Ureter (tissue), 1 donor: Measurements from ENCODE around the gene SLC6A17. TPM values are rescaled to one million over a fixed set of nuclear protein-coding genes. Genes with fewer than 3 reads are reported as not detected.

Experiments used
- DNase-seq: peaks from one replicate; pipeline ENCODE4 v3.0.0-alpha.2; 2020; ENCODE audit warnings: low spot score
- total RNA-seq: library from RNA; stranded (reverse); gene quantifications from one replicate; pipeline ENCODE4 v1.2.4, GENCODE V29; 2023
- donor health status: DM: yes; HTN: yes; CAD: no.

Gene SLC6A17
- total RNA-seq, 1 donor from 2014 or later, result not detected

- no peak for DNase-seq
Observed at GRCh38 chr1:110220324-110220723, 70.0 kb downstream of the SLC6A17 start.

DNA sequence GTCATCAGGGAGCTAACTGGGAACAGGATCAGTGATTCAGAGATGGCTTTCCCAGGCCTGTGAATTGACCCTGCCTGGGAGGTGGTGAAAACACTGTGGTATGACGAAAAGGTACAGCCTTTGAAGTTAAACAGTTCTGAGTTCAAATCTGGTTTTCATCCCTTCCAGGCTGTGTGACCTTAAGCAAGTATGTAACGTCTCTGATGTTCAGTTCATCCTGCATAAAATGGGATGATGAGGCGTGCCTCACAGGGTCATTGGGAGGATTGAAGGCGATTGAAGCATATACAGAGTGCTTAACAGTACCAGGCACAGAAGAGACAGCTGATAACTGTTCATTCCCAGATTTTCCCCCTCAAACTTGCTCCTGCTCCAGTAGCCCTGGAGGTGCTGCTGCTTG is 70.8 kb downstream of the SLC6A17 start:
- no peak for DNase-seq

DNA sequence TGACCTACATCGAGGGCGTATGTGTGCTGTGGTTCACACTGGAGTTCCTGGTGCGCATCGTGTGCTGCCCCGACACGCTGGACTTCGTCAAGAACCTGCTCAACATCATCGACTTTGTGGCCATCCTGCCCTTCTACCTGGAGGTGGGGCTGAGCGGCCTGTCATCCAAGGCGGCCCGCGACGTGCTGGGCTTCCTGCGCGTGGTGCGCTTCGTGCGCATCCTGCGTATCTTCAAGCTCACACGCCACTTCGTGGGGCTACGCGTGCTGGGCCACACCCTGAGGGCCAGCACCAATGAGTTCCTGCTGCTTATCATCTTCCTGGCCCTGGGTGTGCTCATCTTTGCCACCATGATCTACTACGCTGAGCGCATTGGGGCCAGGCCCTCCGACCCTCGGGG is 72.8 kb downstream of the SLC6A17 start:
- DNase-seq, result no peak

GRCh38 chr1:110223581-110223980 is 73.3 kb downstream of the SLC6A17 start:
- no peak for DNase-seq

- no peak for DNase-seq
Observed at GRCh38 chr1:110224240-110224995, 74.1 kb downstream of the SLC6A17 start.

DNA sequence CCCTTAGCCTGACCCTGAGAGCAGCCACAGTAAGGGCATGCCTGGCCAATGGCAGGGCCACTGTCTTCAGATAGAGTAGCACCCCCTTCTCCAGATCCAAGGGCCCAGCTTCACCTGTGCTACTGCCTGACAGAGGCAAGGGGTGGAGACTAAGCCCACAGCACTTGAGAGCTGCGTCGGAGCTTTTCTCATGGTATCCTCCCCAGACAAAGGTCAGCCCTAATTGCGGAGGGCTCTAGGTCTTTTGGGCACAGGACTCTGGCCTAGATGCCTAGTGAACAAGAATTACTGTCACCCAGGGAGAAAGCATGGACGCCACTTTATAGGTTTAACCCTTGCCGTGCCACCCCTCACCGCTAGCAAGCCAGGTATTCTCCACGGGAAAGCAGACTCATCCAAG is 74.9 kb downstream of the SLC6A17 start:
- no peak for DNase-seq

- DNase-seq, result no peak
Observed at GRCh38 chr1:110225756-110226404, 75.6 kb downstream of the SLC6A17 start.

GRCh38 chr1:110227774-110228173 is 77.5 kb downstream of the SLC6A17 start:
- DNase-seq, result no peak

GRCh38 chr1:110228381-110228780 is 78.1 kb downstream of the SLC6A17 start:
- DNase-seq, result no peak

GRCh38 chr1:110228869-110229268 is 78.6 kb downstream of the SLC6A17 start:
- DNase-seq, result no peak

DNA sequence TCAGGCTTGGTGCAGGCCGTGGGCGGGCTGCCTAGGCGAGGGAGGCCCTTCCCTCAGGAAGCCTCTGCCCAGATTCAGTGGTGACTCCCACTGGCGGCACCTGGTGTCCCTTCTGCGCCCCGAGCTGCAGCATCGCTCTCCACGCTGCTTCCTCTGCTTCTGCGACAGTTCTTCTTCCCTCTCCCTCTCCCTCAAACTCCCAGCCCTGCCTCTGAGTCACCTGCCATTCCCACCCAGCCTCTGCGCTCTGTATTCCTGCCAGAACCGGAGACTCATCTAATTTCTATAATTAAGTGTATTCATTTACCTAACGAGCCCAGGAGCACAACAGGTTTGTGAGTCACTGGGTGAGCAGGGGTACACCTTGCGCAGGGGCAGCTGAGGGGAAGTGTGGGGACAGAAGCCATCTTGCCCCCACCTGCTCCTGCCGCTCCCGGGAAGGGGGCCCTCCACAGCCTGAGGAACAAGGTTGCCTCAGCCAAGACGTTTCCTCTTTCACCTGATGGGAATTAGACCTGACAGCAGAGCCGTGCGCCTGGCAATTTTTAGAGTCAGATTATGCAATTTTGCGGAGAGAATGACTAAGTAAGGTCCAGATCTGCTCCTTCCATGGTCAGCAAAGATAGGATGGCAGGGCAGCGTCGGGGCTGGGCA is 79.2 kb downstream of the SLC6A17 start:
- no peak for DNase-seq

DNA sequence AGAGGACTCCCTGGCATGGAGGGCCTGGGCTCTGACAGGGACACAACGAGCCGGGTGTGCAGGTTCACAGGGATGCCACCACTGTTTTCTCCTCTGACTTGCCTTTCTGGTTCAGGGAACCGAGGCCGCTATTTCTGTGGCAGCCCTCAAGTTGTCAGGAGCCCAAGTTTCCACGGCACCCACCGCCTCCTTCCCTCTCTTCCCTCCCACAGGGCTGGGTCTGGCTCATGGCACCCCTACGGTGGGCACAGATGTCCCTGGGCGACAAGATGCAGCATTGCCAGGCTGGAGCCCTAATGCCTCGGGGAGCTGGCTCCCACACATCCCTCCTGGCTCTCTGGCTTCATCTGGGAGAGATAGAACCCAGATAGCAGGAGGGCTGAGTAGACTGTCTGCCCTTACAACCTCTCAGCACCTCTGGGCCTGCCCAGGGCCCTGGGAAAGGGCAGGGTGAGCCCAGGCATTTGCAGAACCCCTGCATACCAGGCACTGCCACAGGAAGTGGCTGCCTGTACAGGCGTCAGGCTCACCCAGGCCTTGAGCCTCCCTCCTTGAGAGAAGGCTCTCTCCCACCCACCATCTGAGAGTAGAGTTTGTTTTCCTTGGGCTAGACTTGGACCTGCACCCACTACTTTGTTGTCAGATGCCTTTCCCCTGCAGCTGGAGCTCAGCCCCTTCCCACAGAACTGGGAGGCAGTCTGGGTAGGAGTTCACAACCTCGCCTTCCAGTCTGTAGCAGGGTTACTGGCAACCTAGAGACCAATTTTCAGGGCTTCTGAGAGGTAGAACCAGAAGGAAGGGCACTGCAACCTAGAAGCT is 80.3 kb downstream of the SLC6A17 start:
- DNase-seq, result no peak

- DNase-seq, result no peak
Observed at GRCh38 chr1:110233861-110234260, 83.6 kb downstream of the SLC6A17 start.

DNA sequence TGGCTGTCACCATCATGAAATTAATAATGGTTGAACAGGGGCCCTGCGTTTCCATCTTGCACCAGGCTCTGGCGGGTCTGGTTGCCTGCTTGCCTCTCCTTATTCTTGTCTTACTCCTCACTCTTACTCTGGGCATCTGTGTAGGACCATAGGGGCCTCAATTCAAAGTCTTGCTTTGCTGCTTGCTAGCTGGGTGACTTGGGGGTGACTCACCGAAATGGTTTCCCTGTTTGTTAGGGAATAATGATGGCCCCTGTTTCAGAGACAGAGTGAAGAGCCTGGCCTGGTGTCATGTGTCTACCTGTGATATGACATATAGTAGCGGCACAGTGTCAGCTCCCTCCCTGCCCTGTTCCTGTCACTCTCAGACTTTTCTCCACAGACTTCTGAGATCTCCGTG is 84.4 kb downstream of the SLC6A17 start:
- DNase-seq, result no peak

- no peak for DNase-seq
Observed at GRCh38 chr1:110235181-110235833, 85.0 kb downstream of the SLC6A17 start.

DNA sequence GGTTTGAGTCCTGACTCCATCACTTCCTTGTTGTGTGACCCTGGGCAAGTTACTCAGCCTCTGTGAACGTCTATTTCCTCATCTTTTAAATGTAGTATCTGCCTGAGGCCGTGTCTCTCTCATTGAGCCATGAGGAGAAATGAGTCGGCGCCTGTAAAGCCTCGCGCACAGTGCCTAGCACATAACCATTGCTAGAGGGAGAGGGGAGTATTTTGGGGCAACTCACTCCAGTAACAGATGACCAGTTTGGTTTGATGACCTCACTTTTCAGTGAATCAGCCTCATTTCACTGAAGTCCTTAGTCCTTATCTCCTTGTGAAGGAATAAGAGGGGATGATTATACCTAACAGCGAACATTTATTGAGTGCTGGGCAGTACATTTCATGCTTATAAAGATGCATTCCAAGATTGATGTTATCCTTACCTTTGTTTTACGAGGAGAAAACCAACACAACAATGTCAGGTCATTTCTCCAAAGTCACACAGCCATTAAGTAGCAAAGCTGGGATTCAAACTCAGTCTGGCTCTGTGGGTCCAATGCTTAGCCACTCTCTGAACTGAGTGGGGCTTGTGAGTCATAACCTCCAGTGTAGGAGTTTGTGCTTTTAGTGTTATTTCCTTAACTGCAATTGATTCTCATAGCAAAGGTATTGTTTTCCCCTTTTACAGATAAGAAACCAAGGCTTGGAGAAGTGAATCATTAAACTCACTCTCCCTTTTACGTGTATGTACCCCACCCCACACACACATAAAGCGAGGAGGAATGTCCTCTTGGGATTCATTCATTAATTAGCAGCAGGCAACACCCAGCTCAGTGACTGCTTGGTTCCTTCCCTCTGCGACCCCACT is 85.8 kb downstream of the SLC6A17 start:
- DNase-seq, result no peak

- no peak for DNase-seq
Observed at GRCh38 chr1:110237386-110238152, 87.3 kb downstream of the SLC6A17 start.

DNA sequence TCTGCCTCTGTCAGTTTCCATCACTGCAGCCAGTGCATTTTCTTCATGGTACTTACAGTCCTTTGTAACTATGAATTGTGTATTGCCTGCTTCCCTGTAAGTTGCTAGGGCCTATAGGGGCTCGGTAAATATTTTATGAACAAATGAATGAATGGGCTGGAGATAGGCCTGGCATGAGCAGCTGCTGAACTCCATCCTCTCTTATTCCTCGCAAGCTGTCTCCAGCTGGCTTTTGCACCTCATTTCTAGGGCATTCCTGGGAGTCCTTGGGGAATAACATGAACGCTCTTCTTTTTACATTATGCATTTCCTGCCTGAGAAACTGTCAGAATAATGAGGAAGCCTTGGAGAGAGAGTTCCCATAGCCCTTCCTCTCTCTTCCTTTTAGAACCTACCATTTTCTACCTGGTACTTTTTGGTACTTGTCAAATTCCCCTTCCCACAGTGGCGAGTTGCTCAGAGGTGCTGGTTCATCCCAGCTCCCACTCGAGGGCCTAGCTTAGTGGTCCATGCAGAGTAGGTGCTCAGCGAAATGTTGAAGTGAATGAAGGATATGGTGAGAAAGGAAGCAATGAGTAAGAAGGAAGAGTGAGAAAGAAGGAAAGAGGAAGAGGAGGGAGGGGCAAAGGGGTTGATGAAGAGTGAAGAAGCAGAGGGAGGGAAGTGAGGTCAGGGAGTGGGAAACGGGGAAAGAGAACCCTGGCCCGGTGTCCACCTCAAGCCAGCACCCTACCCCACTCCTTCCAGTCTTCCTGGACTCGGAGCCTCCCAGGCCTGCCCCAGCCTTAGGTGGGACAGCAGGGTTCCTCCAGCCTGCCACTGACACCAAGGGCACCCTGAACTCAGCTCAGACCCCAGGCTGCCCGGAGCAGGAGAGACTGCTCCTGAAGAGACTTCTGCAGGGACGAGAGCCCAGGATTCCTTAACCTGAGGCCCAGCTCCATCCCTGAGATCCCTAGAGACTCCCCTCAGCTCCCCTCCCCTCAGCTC is 89.4 kb downstream of the SLC6A17 start:
- DNase-seq, result no peak
